Psoas muscle (tissue), 8 donors: ENCODE data around the gene ZNF141. TPM values are rescaled to one million over a fixed set of nuclear protein-coding genes. Genes with fewer than 3 reads are reported as not detected.

Experiments
- ATAC-seq, 4 donors: fragments of 200-7000 bp; cut with Tn5 transposase; one replicate each; pipeline ENCODE4 v1.9.1; 2020; ENCODE audit warnings: moderate library complexity in 3 of 4, mild to moderate bottlenecking in 2 of 4
- DNase-seq, 2 donors: peaks; one replicate each; pipeline ENCODE4 v3.0.0-alpha.2; 2020
- H3K27ac ChIP-seq: fragments of 200-600 bp; one replicate; pipeline ENCODE4 v1.8.0; 2022
- H3K27me3 ChIP-seq, 3 donors: fragments of 200-600 bp in 1 of 3; one replicate each; pipeline versions ENCODE4 v1.6.1 to v1.8.0; 2013 to 2022; ENCODE audit warnings: low read length in 2 of 3, mild to moderate bottlenecking in 2 of 3, moderate library complexity in 1 of 3; ENCODE audit not compliant: insufficient read depth in 3 of 3
- H3K36me3 ChIP-seq, 2 donors: fragments of 200-600 bp in 1 of 2; one replicate each; pipeline versions ENCODE4 v1.6.1 to v1.8.0; 2013 to 2022; ENCODE audit warnings: low read depth in 1 of 2, mild to moderate bottlenecking in 1 of 2, moderate library complexity in 1 of 2; ENCODE audit not compliant: insufficient read depth in 1 of 2
- H3K4me1 ChIP-seq: fragments of 200-600 bp; one replicate; pipeline ENCODE4 v1.8.0; 2022
- H3K4me3 ChIP-seq: fragments of 200-600 bp; one replicate; pipeline ENCODE4 v1.8.0; 2022; ENCODE audit warnings: mild to moderate bottlenecking
- H3K9me3 ChIP-seq: fragments of 200-600 bp; one replicate; pipeline ENCODE4 v1.8.0; 2022
- CTCF ChIP-seq: fragments of 200-600 bp; IDR thresholded peaks from one replicate; pipeline ENCODE4 v1.8.0; 2022; ENCODE audit warnings: antibody characterized with exemption
- WGBS, 3 donors: extraction: QIAGEN DNeasy Blood & Tissue Kit; methylation state at CpG; one replicate each; pipeline versions ENCODE4 v1.1.6 to v1.1.7; 2013; 5-methylcytosine and 5-hydroxymethylcytosine counted together
- intact Hi-C, 2 donors: fragments of 100-400 bp; cut with DNase I; formaldehyde crosslinking; loops; one replicate each; pipeline versions ENCODE4 v1.11.0 to v1.14.2; 2022
- polyA plus RNA-seq, 3 donors: library from polyadenylated mRNA; stranded (reverse); fragments of 200-250 nt; gene quantifications; one replicate each; pipeline ENCODE4 v1.2.3, GENCODE V29; 2013
- total RNA-seq, 4 donors: library from RNA; stranded (reverse); fragmentation: NEBNext Ultra II Directional in 2 of 4; extraction: Animal tissue kit (Norgen Biotek cat#: 25700) in 2 of 4; gene quantifications; one replicate each; pipeline versions ENCODE4 v1.2.1 to v1.2.4, GENCODE V29; 2021 to 2023
- donor health status: healthy with polysubstance abuse.
- donor health status: DM: no; HTN: no; CAD: no; lungs with moderate emphysema.
- donor health status: Bipolar disorder and iron deficiency.
- donor health status: healthy.
- donor health status: DM: yes; HTN: yes; CAD: no.
- donor health status: DM: no; HTN: no; CAD: no.
- donor health status: DM: no; HTN: no; CAD: no.
- donor health status: DM: yes; HTN: yes; CAD: no.

ZNF141 gene
- total and polyA plus RNA-seq, 7 donors = 0.79 to 4.8 (median 2.9) TPM

DNA sequence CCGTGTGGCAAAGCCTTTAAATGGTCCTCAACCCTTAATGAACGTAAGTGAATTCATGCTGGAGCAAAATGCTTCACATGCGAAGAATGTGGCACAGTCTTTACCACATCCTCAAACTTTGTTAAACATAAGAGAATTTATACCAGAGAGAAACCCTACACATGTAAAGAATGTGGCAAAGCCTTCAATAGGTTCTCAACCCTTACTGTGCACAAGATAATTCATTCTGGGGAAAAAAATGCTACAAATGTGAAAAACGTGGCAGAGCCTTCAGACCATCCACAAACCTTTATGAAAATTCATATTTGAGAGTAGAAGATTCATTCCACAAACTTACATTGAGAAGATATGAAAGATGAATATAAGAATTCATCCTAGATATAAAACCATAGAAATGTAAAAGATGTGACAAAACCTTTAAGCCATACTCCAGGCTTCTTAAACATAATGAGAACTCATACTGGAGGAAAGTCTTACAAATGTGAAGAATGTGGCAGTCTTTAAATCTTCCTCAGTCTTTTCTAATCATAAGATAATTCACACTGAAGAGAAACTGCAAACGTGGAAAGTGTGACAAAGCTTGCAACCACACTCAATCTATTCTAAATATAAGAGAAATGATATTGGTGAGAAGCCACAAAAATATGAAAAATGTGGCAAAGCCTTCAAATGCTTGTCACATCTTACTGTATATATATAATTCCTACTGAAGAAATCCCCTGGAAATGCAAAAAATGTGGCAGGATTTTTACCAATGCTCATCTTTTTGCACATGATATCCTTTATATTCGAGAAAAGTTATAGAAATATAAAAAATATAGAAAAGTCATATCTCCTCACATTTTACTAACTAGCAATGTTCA, 36.9 kb downstream of the ZNF141 start:
- intact Hi-C loops = loop anchor here (10.0 kb wide), 2 partner anchors 60 to 80 kb away; no protein-coding TSS in a partner anchor
- no peaks in the 10 kb centered on the region for H3K4me1 ChIP-seq
- ATAC-seq (no peak), DNase-seq (no peak)
- peaks cover 96% of the 10 kb centered on the region for H3K9me3 ChIP-seq
- 97 to 98% (median 97%) methylated on average over 6 of the region's 6 CpGs for WGBS, 3 donors
- peaks cover 16 to 18% of the 10 kb centered on the region in 2 donors for H3K36me3 ChIP-seq
- no peak for TF ChIP-seq CTCF
- H3K4me3 ChIP-seq = no peak overlapping the region
- no peak overlapping the region for H3K27ac ChIP-seq
- H3K27me3 ChIP-seq = no peaks in the 10 kb centered on the region

- 86 to 87% (median 86%) methylated on average over 10 of the region's 10 CpGs for WGBS, 3 donors
- Histone ChIP-seq H3K9me3 (peaks cover 71% of the 10 kb centered on the region), H3K27ac (no peak overlapping the region), H3K36me3 (no peaks in the 10 kb centered on the region), H3K27me3 (no peaks in the 10 kb centered on the region), H3K4me1 (no peaks in the 10 kb centered on the region), H3K4me3 (no peak overlapping the region)
- ATAC-seq (no peak), DNase-seq (no peak)
- intact Hi-C loops = no loop called here
- TF ChIP-seq CTCF = no peak
Observed at GRCh38 chr4:384311-385010, 46.8 kb downstream of the ZNF141 start.

- H3K9me3 ChIP-seq = peaks cover 57% of the 10 kb centered on the region
- no peak for ATAC-seq
- 4 to 8% (median 4%) methylated on average over 35 to 46 of the region's 46 CpGs for WGBS, 3 donors
- TF ChIP-seq CTCF = no peak
- DNase-seq = no peak
- H3K27ac ChIP-seq = no peak overlapping the region
- intact Hi-C loops = no loop called here
- no peaks in the 10 kb centered on the region for H3K4me1 ChIP-seq
- no peak overlapping the region for H3K4me3 ChIP-seq
- H3K27me3 ChIP-seq = no peaks in the 10 kb centered on the region
- no peaks in the 10 kb centered on the region for H3K36me3 ChIP-seq
Observed at GRCh38 chr4:385934-386707, 48.5 kb downstream of the ZNF141 start.

DNA sequence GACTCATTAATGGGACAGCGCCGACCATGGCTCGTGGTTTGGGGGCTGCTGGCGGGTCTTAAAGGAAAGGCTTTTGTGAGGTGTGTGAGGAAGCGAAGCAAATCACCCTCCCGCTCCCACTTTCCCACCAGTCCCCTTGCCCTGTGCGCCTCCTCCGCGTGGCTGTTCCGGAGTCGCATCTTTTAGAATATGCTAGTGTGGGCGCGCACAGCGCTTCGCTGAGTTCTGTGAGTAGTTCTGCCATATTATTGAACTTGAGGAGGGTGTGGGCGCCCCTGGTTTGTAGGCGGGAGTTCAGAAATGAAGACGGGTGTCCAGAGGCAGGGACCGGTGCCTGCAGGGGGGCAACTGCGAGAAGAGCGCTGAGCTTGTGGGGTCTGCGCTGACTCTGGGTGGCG, 49.1 kb downstream of the ZNF141 start:
- no peak for ATAC-seq
- H3K4me3 ChIP-seq = no peak overlapping the region
- no peak for TF ChIP-seq CTCF
- no peak overlapping the region for H3K27ac ChIP-seq
- H3K4me1 ChIP-seq = no peaks in the 10 kb centered on the region
- H3K9me3 ChIP-seq = peaks cover 51% of the 10 kb centered on the region
- WGBS, 3 donors = 10 to 16% (median 15%) methylated on average over 23 of the region's 23 CpGs
- intact Hi-C loops = no loop called here
- no peaks in the 10 kb centered on the region for H3K27me3 ChIP-seq
- no peaks in the 10 kb centered on the region for H3K36me3 ChIP-seq
- no peak for DNase-seq
